ENCODE data around the gene ATG9B.
"Not testable (repeated sequence)": the region's sequence is repeated elsewhere in the genome, so short reads cannot be mapped to it uniquely, and the experiment has no call there.

The ATG9B gene

GRCh38 chr7:151035902-151036301 is 11.6 kb upstream of the ATG9B start:
- no peak for DNase-seq

DNA sequence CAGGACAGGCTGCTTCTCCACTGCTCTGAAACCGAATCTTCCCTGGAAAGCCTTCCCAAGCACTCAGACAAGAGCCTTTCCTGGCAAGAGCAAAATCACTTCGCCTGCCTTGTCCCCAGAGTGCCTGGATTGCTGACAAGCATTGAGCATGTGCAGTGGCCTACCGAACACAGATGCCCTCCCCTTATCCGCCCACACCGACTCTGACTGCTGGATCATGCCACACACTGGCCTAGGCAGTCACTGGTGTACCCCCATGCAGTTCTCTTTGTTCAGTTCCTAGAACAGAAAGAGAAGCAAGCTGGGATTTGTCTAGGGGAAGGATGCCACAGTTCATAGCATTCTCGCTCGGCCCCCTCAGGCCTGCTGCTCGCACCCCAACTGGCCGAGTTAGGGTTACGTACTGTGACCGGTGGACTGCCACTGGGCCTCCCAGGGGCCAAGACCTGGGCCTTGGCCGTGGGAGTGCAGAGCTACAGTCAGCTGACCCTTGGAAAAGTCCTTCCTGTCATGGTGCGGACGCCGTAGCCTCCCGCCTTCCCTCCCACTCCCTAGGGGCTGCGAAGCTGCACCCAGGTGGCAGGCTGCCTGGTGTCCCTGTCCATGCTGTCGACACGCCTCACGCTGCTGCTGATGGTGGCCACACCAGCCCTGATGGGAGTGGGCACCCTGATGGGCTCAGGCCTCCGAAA is 10.9 kb upstream of the ATG9B start:
- DNase-seq, result no peak

DNA sequence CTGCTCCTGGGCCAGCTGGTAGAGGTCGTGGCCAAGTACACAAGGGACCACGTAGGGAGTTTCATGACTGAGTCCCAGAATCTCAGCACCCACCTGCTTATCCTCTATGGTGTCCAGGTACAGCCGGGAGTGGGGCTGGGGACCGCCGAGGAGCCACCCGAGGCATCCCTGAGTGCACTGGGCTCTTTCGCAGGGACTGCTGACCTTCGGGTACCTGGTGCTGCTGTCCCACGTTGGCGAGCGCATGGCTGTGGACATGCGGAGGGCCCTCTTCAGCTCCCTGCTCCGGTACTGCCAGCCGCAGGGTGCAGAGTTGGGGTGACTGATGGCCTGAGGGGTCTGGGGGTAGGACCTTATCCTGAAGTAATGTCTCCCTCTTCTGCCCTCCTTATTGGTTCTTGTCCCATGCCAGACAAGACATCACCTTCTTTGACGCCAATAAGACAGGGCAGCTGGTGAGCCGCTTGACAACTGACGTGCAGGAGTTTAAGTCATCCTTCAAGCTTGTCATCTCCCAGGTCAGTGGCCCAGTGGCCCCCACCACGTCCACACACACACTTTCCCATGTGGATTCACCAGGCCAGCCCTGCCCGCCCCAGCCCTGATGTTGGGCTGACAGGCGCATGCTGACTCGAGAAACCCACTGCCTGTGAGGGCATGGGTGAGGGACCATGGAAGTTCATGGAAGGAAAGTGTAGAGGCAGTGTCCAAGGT is 10.2 kb upstream of the ATG9B start:
- no peak for DNase-seq

GRCh38 chr7:151033864-151034249 is 9.6 kb upstream of the ATG9B start:
- DNase-seq, result no peak

- no peak for DNase-seq
These were observed 8.9 kb upstream of the ATG9B start for GRCh38 chr7:151032936-151033863.

- no peak for DNase-seq
These were observed 6.7 kb upstream of the ATG9B start for GRCh38 chr7:151031011-151031410.

DNA sequence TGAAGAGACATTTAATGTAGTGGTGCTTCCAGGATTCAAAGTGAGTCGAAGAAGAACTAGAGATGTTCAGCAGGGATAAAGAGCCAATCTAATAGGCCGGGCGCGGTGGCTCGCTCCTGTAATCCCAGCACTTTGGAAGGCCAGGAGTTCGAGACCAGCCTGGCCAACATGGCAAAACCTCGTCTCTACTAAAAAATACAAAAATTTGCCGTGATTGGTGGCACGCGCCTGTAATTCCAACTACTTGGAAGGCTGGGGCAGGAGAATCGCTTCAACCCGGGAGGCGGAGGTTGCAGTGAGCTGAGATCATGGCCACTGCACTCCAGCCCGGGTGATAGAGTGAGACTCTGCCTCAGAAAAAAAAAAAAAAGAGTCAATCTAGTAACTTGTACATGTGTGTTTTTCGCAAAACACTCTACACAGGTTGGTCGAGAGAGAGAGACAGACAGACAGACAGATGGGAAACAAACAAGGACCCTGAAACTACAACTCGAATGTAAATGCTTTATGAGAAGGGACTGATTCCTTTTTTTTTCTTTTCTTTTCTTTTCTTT is 4.7 kb upstream of the ATG9B start:
- DNase-seq, result no peak

- peak; percentile 97 for DNase-seq
These were observed 4.0 kb upstream of the ATG9B start, which contains the start of gene ABCB8 for GRCh38 chr7:151028131-151028947. Gene ABCB8 (plus strand): TSS chr7:151028450. CDS start chr7:151028516, 66 bp downstream.

GRCh38 chr7:151027728-151028130 is 3.4 kb upstream of the ATG9B start:
- DNase-seq, result not testable (repeated sequence)

- DNase-seq, result not testable (repeated sequence)
These were observed 2.8 kb upstream of the ATG9B start for GRCh38 chr7:151026771-151027727.

GRCh38 chr7:151025924-151026671 is 1.8 kb upstream of the ATG9B start:
- no peak for DNase-seq

- DNase-seq, result no peak
These were observed 1.1 kb downstream of the ATG9B start for GRCh38 chr7:151023232-151023631.

DNA sequence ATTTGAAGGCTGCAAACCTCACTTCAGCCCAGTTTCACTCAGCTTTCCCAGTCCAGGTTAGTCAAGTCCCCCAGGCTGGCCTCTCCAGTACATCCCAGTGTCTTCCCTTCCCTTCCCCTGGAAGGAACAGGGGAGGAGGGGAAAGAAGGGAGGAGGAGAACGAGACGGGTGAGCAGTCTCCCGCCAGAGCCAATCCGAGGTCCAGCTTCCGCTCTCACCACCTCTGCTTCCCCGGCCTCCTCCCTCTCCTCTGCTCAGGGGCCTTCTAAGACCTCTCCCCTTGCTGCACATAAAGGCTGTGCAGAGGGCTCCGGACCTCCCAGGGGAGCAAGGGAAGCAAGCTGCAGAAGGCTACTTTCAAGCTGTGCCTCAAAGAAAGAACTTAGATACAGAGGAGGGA is 4.1 kb downstream of the ATG9B start:
- DNase-seq, result no peak

DNA sequence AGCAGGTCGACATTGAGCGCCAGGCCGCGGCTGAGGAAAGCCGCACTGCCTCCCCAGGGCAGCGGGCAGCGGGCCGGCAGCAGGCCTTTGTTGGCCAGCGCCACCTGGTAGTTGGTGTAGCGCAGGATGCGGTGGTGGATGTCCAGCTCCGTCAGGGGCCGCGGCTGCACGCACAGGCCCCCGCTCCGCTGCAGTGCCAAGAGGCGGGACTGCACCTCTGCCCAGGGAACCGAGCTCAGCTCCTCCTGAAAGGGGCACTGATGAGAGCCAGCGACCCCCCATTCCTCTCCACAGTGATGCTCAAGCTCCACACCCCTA is 5.2 kb downstream of the ATG9B start:
- no peak for DNase-seq

DNA sequence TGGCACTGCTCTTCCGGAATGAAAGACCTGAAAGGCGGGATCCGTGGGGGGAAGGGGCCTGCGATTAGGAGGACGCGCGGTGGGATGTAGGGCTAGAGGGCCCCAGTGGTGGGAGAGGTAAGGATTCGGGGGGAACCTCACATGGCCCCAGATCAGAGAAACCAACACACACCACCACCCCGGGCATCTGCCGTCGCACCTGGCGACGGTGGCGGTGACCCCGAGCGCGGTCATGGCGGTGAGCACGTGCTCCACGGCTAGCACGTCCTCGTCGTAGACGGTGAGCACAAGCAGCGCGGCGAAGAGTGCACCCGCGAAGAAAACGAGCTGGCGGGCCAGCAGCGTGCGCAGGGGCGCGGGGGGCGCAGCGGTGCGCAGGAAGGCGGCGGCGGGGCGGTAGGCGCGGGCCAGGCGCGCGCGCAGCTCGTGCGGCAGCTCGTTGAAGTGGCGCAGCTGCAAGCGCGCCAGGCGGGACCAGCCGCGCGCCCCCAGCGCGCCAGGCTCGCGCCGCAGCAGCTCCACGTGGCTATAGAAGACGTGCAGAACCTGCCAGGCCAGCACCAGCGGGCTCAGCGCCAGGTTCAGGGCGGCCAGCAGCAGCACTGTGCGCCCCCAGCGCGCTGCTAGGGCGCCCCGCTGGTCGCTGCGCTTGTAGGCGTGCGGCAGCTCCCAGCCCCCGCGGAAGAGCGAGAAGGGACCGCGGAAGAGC is 5.7 kb downstream of the ATG9B start:
- DNase-seq, result no peak

DNA sequence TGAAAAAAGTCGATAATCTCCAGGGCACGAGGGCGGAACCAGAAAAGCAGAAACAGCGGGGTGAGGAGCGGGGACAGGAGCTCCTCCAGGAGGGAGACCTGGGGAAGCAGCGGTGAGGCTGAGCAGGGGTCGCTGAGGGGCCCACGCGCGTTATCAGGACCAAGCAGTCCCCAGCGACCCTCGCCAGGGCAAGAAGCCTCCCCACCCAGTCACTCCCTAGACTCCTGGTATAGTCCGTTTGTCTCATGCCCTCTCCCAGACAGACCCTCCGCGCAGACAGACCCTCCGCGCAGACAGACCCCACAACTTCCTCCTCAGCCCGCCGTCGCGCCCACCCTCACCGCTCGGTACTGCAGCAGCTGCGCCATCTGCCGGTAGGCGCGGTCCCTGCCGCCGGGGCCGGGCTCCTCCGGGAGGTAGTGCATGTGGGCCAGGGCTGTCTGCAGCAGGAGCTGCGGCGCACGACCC is 6.3 kb downstream of the ATG9B start:
- no peak for DNase-seq

GRCh38 chr7:151017370-151017952 is 6.8 kb downstream of the ATG9B start:
- DNase-seq, result no peak

DNA sequence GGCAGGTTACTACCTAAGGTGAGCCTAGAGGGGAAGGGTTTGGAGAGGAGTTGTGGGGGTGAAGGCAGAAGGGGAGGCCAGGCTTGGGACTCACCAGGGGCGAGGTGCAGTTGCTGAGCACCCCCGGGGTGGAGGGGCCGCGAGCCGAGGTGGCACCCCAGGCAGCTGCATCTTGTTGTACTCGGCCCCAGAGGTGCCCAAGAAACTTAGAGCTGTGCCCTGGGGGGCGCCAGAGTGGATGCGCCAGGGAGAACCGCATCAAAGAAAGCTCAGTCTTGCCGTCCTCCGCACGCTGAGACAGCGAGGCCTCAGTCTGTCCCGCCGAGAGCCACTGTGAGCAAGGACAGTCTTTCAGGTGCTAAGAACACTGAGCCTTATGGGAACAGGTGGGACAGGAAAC is 7.4 kb downstream of the ATG9B start:
- DNase-seq, result no peak

- DNase-seq, result no peak
These were observed 7.8 kb downstream of the ATG9B start for GRCh38 chr7:151016505-151016904.
